Activated T-helper 1 cell treated with anti-CD3 and anti-CD28 coated beads, Interleukin-12 subunit alpha, Interleukin-12 subunit beta, Interleukin-2, Interleukin-4 antibody, amounts not matched to agents 30 ng/mL and 10 ng/mL and 1 ng/mL, durations not matched to agents 14 hours and 24 hours and 36 hours (primary cell): Measurements from ENCODE around the gene MID1. TPM values are rescaled to one million over a fixed set of nuclear protein-coding genes. Genes with fewer than 3 reads are reported as not detected.

Experiments
- DNase-seq: peaks from one replicate; pipeline ENCODE4 v3.0.0; 2021; ENCODE audit warnings: low spot score
- H3K27ac Mint-ChIP-seq: one replicate; pipeline ENCODE4 v1.8.0; 2021; ENCODE audit warnings: mild to moderate bottlenecking, mixed read lengths
- H3K27me3 Mint-ChIP-seq: one replicate; pipeline ENCODE4 v1.8.0; 2022; ENCODE audit warnings: mild to moderate bottlenecking, moderate library complexity, mixed read lengths; ENCODE audit not compliant: insufficient read depth
- H3K36me3 Mint-ChIP-seq: one replicate; pipeline ENCODE4 v1.8.0; 2021; ENCODE audit warnings: low read depth, mixed read lengths
- H3K4me1 Mint-ChIP-seq: one replicate; pipeline ENCODE4 v1.8.0; 2021; ENCODE audit warnings: low read depth, mixed read lengths
- H3K4me3 Mint-ChIP-seq: one replicate; pipeline ENCODE4 v1.8.0; 2021; ENCODE audit warnings: mild to moderate bottlenecking, moderate library complexity, mixed read lengths
- H3K9me3 Mint-ChIP-seq: one replicate; pipeline ENCODE4 v1.8.0; 2021; ENCODE audit warnings: mixed read lengths
- intact Hi-C: fragments of 100-400 bp; cut with micrococcal nuclease; formaldehyde crosslinking; loops from one replicate; pipeline ENCODE4 v1.15.1; 2024
- total RNA-seq: library from RNA; stranded (reverse); gene quantifications from 2 replicates; pipeline ENCODE4 v1.2.3, GENCODE V29; 2022

MID1 gene
- total RNA-seq, 1 donor from 2014 or later = not detected

DNA sequence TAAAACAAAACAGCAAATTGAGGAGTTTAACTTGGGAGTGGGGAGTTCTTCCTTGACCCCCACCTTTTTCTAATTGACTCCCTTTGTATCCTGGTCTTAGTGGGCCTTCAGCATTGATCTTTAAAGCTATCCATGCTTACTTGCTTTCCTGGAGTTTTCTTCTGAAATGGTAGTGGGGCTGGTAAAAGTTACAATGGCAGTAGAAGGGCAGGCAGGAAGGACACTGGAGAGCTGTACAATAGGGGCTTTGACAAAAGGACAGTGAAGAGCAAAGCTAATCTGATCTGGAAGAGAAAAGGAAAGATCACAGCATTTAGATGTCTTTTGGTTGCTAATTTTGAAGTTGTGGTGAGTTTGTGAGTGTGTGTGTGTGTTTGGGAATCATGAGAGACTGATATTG is 111.5 kb downstream of the MID1 start:
- no peak for DNase-seq
- H3K27ac Mint-ChIP-seq = no peak overlapping the region
- intact Hi-C loops = no loop called here
- H3K9me3 Mint-ChIP-seq = no peaks in the 10 kb centered on the region
- no peaks in the 10 kb centered on the region for H3K36me3 Mint-ChIP-seq
- H3K27me3 Mint-ChIP-seq = no peaks in the 10 kb centered on the region
- no peak overlapping the region for H3K4me3 Mint-ChIP-seq
- H3K4me1 Mint-ChIP-seq = no peaks in the 10 kb centered on the region

DNA sequence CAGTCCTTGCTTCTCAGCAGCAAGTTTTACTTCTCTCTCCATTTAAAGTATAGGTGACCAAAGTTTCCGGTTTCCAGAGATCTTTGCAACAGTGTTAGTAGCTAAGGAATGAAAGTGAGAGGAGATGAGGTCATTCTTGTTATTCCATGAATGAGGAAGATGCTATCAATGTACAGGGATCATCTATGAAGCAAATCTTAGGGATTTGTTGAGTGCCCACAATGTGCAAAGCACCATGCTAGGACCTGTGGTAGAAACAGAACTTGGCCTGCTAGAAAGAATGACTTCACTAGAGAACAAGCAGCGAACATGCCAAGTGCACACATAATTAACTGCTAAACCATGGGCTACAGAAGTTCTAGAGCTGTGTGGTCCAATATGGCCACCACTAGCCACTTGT is 112.5 kb downstream of the MID1 start:
- H3K27me3 Mint-ChIP-seq = no peaks in the 10 kb centered on the region
- DNase-seq = no peak
- H3K36me3 Mint-ChIP-seq = no peaks in the 10 kb centered on the region
- H3K9me3 Mint-ChIP-seq = no peaks in the 10 kb centered on the region
- H3K27ac Mint-ChIP-seq = no peak overlapping the region
- H3K4me3 Mint-ChIP-seq = no peak overlapping the region
- intact Hi-C loops = no loop called here
- no peaks in the 10 kb centered on the region for H3K4me1 Mint-ChIP-seq

DNA sequence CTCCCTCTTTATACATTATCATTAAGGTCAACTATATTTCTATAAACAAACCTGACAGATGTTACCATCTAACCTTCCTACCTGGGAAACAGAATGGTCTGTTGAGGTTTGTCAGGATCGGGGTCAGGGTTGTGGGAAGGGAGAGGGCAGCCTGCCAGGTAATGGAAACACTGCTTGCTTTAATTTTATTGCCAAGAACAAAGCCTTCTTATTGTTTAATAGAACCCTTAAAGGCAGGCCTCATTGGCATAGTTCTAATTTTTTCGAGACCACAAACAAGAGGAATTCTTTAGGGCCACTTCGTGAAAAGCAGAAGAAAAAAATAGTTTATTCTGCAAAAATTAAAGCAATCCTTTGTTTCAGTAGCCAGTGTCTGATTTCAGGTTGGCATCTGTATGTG is 113.2 kb downstream of the MID1 start:
- H3K4me3 Mint-ChIP-seq = no peak overlapping the region
- no peaks in the 10 kb centered on the region for H3K36me3 Mint-ChIP-seq
- no peak overlapping the region for H3K27ac Mint-ChIP-seq
- intact Hi-C loops = no loop called here
- no peaks in the 10 kb centered on the region for H3K4me1 Mint-ChIP-seq
- no peaks in the 10 kb centered on the region for H3K27me3 Mint-ChIP-seq
- H3K9me3 Mint-ChIP-seq = no peaks in the 10 kb centered on the region
- DNase-seq = no peak

DNA sequence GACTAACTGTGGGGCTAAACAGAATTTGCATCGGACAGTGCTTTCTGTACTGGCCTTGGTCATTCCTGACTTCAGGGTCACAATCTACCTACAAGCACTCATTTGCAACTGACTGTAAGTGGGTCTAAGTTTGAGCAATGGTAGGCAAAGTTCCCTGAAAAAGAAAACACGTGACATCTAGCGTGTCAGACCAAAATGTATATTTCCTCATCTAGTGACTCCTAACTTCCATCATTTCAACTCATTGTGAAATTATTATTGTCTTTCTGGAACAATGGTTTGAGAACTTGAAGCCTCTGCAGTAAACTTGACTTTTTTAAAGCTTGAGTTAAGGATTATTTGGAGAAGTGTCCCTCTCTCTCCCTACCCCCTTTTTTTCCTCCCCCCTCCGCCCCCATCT is 113.6 kb downstream of the MID1 start:
- no peak overlapping the region for H3K27ac Mint-ChIP-seq
- H3K4me3 Mint-ChIP-seq = no peak overlapping the region
- intact Hi-C loops = no loop called here
- no peak for DNase-seq
- no peaks in the 10 kb centered on the region for H3K4me1 Mint-ChIP-seq
- H3K36me3 Mint-ChIP-seq = no peaks in the 10 kb centered on the region
- no peaks in the 10 kb centered on the region for H3K9me3 Mint-ChIP-seq
- H3K27me3 Mint-ChIP-seq = no peaks in the 10 kb centered on the region

DNA sequence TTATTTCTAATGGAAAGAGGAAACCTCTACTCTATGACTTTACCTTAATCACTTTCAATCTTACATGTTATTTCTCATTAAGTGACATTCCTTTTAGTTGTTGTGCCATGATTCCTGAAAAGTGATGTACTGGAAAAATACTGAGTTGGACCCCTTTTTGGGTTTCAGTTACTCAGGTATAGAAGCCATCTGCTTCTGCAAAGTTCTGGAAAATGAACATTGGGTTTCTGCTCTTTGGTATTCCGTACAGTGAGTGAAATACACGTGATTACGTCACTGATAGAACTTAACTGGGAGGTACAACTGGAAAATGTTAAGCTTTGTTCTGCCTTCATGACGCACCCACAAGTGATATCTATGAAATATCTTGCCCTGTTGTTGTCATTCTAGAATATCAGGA is 114.7 kb downstream of the MID1 start:
- no peaks in the 10 kb centered on the region for H3K9me3 Mint-ChIP-seq
- no peak overlapping the region for H3K4me3 Mint-ChIP-seq
- H3K36me3 Mint-ChIP-seq = no peaks in the 10 kb centered on the region
- intact Hi-C loops = no loop called here
- no peak overlapping the region for H3K27ac Mint-ChIP-seq
- H3K27me3 Mint-ChIP-seq = no peaks in the 10 kb centered on the region
- H3K4me1 Mint-ChIP-seq = no peaks in the 10 kb centered on the region
- no peak for DNase-seq

DNA sequence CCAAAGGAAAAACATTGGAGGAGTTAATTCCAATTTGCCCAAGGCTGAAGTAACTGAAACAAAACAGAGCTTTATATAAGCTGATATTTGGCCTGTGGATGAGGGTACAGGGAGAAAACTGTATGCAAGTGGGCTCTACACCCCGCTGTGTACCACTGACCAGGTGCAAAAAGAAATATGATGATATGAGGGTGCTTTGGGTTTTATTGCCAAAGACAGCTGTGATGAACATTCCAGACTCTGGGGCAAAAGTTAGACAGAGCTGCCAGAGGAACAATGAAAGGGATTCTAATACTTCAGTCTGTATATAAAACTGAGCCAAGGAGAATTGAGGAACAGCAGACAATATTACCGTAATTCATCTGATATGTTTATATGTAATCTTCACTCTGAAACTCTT is 117.4 kb downstream of the MID1 start:
- Mint-ChIP-seq H3K27ac (no peak overlapping the region), H3K4me1 (no peaks in the 10 kb centered on the region), H3K9me3 (no peaks in the 10 kb centered on the region), H3K36me3 (no peaks in the 10 kb centered on the region), H3K27me3 (no peaks in the 10 kb centered on the region), H3K4me3 (no peak overlapping the region)
- no peak for DNase-seq
- intact Hi-C loops = no loop called here

DNA sequence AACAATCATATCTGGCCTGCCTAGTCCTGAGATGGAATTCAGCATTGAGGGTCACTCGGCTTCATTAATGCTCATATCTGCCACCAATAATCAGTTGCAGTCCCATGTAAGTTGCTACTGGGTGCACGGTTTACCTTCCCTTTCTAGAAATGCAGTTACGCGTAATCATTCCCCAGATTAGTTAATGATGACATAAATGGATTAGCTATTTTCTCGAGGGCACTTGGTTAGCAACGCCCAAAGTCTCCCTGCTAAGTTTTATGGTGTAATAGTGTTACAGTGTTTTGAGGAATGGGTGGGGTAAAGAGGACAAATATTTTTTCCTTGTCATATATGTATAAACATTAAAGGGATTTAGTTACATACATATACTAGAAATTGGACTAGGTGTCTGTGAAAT is 118.8 kb downstream of the MID1 start:
- Mint-ChIP-seq H3K27me3 (no peaks in the 10 kb centered on the region), H3K4me3 (no peak overlapping the region), H3K27ac (no peak overlapping the region), H3K9me3 (no peaks in the 10 kb centered on the region), H3K36me3 (no peaks in the 10 kb centered on the region), H3K4me1 (no peaks in the 10 kb centered on the region)
- no peak for DNase-seq
- intact Hi-C loops = no loop called here

DNA sequence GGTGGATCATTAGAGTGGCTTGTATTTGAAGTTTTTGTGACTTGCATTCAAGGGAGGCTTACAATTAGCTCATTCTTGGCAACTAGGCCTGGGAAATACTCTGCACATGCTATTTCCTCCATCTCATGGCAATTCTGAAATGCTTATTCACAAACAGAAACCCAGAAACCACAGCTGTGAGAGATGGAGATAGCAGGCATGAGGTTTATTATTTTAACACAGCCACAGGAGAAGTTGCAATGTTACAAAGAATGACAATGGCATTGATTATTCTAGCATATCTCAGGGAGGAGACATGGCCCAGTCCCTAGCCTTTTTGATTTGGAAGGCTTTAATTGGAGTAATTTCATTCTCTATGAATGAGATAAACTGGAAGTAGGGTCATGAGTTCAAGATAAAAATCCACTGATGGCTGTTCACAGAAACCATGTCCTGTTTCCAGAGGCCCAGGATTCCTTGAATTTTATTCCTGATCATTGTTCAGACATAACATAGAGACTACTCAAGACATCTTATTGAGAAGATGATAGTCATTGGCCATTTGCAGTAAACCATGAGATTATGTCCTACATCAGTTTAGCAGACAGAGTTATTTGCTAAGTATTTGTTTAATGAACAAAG is 123.9 kb downstream of the MID1 start:
- no peak for DNase-seq
- Mint-ChIP-seq H3K9me3 (no peaks in the 10 kb centered on the region), H3K4me3 (no peak overlapping the region), H3K27me3 (no peaks in the 10 kb centered on the region), H3K4me1 (no peaks in the 10 kb centered on the region), H3K36me3 (no peaks in the 10 kb centered on the region), H3K27ac (no peak overlapping the region)
- intact Hi-C loops = no loop called here

DNA sequence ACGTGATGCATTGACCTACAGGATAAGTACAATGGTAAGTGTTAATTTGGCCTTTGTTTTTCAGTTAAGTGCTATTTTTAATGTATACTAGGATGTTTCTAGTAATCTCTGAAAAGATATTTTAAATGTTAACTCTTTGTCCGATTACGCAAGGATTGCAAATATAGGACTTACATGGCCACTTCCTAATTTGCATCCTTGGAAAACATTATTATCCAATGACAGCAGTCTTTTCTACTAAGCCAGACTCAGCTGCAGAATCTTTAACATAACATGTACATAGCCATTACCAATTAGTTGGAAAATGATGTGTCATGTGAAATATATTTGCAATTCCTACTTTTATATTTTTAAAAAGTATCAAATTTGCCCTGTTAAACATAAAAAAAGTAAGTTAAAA is 124.7 kb downstream of the MID1 start:
- Mint-ChIP-seq H3K9me3 (no peaks in the 10 kb centered on the region), H3K27me3 (no peaks in the 10 kb centered on the region), H3K4me3 (no peak overlapping the region), H3K36me3 (no peaks in the 10 kb centered on the region), H3K4me1 (no peaks in the 10 kb centered on the region), H3K27ac (no peak overlapping the region)
- no peak for DNase-seq
- intact Hi-C loops = no loop called here

DNA sequence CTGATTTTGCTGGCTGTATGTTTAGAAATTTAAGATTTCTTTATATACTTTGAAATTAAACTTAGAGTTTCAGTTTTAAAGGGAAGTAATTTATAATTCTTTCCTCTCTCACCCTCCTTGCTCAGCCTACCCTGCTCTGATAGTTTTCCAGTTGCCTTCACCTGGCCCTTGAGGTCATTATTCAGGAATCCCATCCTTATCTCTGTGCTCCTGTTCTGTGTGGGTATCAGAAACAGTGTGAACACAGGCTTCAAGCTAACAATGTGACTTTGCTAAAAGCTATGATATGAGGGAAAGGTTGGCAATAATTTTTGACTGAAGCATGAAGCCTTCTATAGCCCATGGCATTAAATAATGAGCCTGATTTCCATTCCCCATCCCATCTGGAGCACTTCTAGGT is 128.1 kb downstream of the MID1 start:
- intact Hi-C loops = no loop called here
- H3K4me1 Mint-ChIP-seq = no peaks in the 10 kb centered on the region
- H3K27ac Mint-ChIP-seq = no peak overlapping the region
- no peaks in the 10 kb centered on the region for H3K27me3 Mint-ChIP-seq
- no peak overlapping the region for H3K4me3 Mint-ChIP-seq
- no peak for DNase-seq
- H3K36me3 Mint-ChIP-seq = no peaks in the 10 kb centered on the region
- no peaks in the 10 kb centered on the region for H3K9me3 Mint-ChIP-seq

DNA sequence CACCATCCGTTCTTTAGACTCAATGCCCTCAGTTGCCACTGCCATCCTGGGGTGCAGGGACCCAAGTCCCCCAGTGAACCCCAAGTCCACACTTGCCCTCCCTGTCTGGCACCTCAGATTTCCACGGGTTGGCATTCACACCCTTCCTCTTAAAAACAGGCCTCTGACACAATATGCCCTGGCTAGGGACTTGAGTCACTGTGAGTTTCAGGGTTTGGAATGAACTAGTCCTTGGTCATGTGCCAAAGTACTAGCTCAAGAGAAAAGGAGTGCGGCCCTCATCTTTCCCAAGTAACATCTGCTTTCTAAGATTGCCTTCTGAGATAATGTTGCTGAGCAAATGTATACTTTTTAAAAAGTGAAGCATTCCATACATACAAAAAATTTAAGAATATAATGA is 134.0 kb downstream of the MID1 start:
- Mint-ChIP-seq H3K4me3 (no peak overlapping the region), H3K9me3 (no peaks in the 10 kb centered on the region), H3K4me1 (no peaks in the 10 kb centered on the region), H3K36me3 (no peaks in the 10 kb centered on the region), H3K27ac (no peak overlapping the region), H3K27me3 (no peaks in the 10 kb centered on the region)
- intact Hi-C loops = no loop called here
- no peak for DNase-seq

DNA sequence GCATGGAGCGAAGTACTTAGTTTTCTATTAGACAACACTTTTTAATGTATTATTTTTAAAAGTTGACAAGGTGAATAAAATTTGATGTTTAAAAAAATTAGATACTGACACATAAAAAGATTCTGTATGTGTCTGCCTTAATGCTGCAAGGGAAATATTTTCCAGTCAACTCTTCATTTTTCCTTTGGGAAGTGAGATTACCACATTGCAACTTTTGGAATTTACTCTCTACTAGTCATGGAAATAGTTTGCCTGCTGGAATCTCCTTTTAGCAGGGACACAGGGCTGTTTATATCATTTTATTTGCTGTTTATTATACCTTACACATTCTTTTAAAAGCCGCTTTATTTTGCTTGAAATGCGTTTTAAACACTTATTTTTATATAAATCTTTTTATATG is 135.1 kb downstream of the MID1 start:
- no peak overlapping the region for H3K4me3 Mint-ChIP-seq
- H3K27ac Mint-ChIP-seq = no peak overlapping the region
- H3K36me3 Mint-ChIP-seq = no peaks in the 10 kb centered on the region
- no peaks in the 10 kb centered on the region for H3K27me3 Mint-ChIP-seq
- intact Hi-C loops = no loop called here
- DNase-seq = no peak
- H3K9me3 Mint-ChIP-seq = no peaks in the 10 kb centered on the region
- no peaks in the 10 kb centered on the region for H3K4me1 Mint-ChIP-seq

DNA sequence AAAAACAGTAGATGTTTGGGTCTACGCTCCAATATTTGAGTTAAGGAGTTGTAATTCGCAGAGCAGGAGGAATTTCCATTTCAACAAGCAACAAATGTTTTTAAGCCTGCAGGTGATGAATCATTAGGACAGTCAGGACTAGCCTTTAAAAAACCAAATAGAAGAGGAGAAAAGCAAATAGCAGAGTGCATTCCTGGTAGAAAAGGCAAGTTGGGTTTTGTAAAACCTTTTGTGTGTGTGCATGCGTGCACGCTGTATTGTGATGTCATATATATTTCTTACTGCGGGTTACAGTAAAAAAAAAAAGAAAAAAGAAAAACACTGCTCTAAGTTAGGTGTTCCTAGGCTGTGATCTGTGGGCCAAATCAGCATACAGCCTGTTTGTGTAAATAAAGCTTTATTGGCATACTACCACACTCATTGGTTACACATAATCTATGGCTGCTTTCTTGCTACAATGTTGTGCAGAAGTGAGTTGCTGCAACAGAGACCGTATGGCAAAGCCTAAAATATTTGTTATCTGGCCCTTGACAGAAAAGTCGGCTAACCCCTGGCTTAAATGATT is 135.6 kb downstream of the MID1 start:
- no peaks in the 10 kb centered on the region for H3K4me1 Mint-ChIP-seq
- H3K27ac Mint-ChIP-seq = no peak overlapping the region
- H3K4me3 Mint-ChIP-seq = no peak overlapping the region
- DNase-seq = no peak
- intact Hi-C loops = no loop called here
- H3K36me3 Mint-ChIP-seq = no peaks in the 10 kb centered on the region
- no peaks in the 10 kb centered on the region for H3K27me3 Mint-ChIP-seq
- H3K9me3 Mint-ChIP-seq = no peaks in the 10 kb centered on the region

DNA sequence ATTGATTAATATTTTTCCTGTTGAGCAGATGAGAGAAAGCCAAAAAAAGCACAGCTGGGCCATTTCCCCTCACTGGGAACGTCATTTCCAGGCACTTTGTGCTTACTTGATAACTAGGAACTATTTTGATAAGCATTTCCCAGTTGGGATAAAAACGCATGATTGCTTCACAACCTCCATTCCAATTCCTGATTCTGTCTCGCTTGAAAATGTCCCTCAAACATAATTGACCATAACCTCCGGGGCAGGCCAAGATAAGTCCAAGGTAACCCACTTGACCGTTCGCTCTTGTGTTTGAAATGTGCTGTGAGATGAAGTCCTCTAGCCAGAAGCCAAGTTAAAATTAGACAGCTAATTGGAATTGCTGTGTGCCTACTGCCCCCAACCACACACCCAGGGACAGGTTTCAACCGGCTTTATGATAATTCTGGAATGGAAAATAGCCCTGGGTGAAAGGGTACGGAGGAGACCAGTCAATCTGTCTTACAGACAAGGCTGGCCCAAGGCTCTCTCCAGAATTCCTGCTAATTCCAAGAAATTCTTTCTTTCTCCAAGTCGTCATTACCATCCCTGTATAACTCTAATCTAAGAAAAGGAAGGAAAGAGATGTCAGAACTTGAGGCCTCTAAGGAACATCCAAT is 137.1 kb downstream of the MID1 start:
- intact Hi-C loops = no loop called here
- no peak for DNase-seq
- Mint-ChIP-seq H3K27ac (no peak overlapping the region), H3K9me3 (no peaks in the 10 kb centered on the region), H3K27me3 (no peaks in the 10 kb centered on the region), H3K36me3 (no peaks in the 10 kb centered on the region), H3K4me1 (no peaks in the 10 kb centered on the region), H3K4me3 (no peak overlapping the region)
